OCI-LY3 (cell line): ENCODE data around the gene MTHFD2L.

ENCODE experiments used
- EZH2phosphoT487 ChIP-seq: fragments of 200-600 bp; shearing (Covaris generic); IDR thresholded peaks from 2 replicates; pipeline ENCODE4 v1.6.1; 2018; ENCODE audit warnings: antibody characterized with exemption, mixed run types, low read depth
- TF ChIP-seq, protein P1 (sequence below): fragments of 200-600, 300-600 bp; sonication (generic); IDR thresholded peaks from 2 replicates; pipeline ENCODE4 v1.5.1; 2014; ENCODE audit warnings: antibody characterized with exemption, low read length, low read depth

DNA sequence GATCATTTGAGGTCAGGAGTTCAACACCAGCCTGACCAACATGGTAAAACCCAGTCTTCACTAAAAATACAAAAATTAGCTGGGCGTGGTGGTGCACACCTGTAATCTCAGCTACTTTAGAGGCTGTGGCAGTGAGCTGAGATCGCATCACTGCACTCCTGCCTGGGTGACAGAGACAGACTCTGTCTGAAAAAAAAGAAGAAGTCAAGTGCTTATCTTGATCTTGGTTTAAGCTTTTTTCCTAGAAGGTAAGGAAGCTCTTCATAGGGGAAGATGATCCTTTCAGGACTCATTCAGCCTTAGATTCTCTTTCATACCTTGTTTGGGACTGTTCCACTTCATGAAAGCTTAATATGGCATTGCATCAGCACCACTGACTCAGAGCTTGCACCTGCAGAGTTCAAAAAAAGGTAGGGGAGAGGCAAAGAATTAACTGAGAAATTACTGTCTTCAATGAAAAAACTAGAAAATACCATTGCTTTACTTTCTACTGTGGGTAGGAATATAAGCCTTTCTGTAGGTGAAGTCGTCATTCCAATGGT, 79.6 kb downstream of the MTHFD2L start:
- TF ChIP-seq, protein P1, sequence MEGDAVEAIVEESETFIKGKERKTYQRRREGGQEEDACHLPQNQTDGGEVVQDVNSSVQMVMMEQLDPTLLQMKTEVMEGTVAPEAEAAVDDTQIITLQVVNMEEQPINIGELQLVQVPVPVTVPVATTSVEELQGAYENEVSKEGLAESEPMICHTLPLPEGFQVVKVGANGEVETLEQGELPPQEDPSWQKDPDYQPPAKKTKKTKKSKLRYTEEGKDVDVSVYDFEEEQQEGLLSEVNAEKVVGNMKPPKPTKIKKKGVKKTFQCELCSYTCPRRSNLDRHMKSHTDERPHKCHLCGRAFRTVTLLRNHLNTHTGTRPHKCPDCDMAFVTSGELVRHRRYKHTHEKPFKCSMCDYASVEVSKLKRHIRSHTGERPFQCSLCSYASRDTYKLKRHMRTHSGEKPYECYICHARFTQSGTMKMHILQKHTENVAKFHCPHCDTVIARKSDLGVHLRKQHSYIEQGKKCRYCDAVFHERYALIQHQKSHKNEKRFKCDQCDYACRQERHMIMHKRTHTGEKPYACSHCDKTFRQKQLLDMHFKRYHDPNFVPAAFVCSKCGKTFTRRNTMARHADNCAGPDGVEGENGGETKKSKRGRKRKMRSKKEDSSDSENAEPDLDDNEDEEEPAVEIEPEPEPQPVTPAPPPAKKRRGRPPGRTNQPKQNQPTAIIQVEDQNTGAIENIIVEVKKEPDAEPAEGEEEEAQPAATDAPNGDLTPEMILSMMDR: no peak
- no peak for TF ChIP-seq EZH2phosphoT487
